H9 (cell line): ENCODE data around the gene ZSWIM6. TPM values are rescaled to one million over a fixed set of nuclear protein-coding genes. Genes with fewer than 3 reads are reported as not detected.

Source experiments
- DNase-seq: peaks from one replicate; pipeline ENCODE4 v3.0.0-alpha.2; 2017
- H2AFZ ChIP-seq: one replicate; pipeline ENCODE4 v1.6.1; 2013; ENCODE audit warnings: mild to moderate bottlenecking, low read length, control low read depth, moderate library complexity
- H2AK5ac ChIP-seq: 2 replicates; pipeline ENCODE4 v1.6.1; 2013; ENCODE audit warnings: low read length, control low read depth, mixed read lengths; ENCODE audit not compliant: insufficient read length
- H2BK120ac ChIP-seq: one replicate; pipeline ENCODE4 v1.6.1; 2013; ENCODE audit warnings: low read depth, mild to moderate bottlenecking, low read length, control low read depth, inconsistent platforms; ENCODE audit not compliant: poor library complexity, severe bottlenecking
- H2BK12ac ChIP-seq: 2 replicates; pipeline ENCODE4 v1.6.1; 2013; ENCODE audit warnings: low read length, control low read depth, mixed read lengths, low read depth; ENCODE audit not compliant: insufficient read length
- H2BK15ac ChIP-seq: 2 replicates; pipeline ENCODE4 v1.6.1; 2013; ENCODE audit warnings: low read depth, low read length, control low read depth
- H2BK20ac ChIP-seq: one replicate; pipeline ENCODE4 v1.6.1; 2013; ENCODE audit warnings: low read depth, mild to moderate bottlenecking, low read length, control low read depth, inconsistent platforms; ENCODE audit not compliant: poor library complexity, severe bottlenecking
- H2BK5ac ChIP-seq: 2 replicates; pipeline ENCODE4 v1.6.1; 2013; ENCODE audit warnings: low read length, control low read depth, mixed read lengths; ENCODE audit not compliant: insufficient read length
- H3K14ac ChIP-seq: 2 replicates; pipeline ENCODE4 v1.6.1; 2013; ENCODE audit warnings: low read length, control low read depth; ENCODE audit not compliant: insufficient read depth
- H3K18ac ChIP-seq: 2 replicates; pipeline ENCODE4 v1.6.1; 2013; ENCODE audit warnings: low read depth, mild to moderate bottlenecking, mixed read lengths, low read length, control low read depth; ENCODE audit not compliant: insufficient read length
- H3K23ac ChIP-seq: 2 replicates; pipeline ENCODE4 v1.6.1; 2013; ENCODE audit warnings: low read length, control low read depth, mixed read lengths, low read depth; ENCODE audit not compliant: insufficient read length
- H3K23me2 ChIP-seq: 2 replicates; pipeline ENCODE4 v1.6.1; 2013; ENCODE audit warnings: low read depth, mild to moderate bottlenecking, mixed read lengths, low read length, control low read depth; ENCODE audit not compliant: insufficient read length, poor library complexity, severe bottlenecking
- H3K27ac ChIP-seq: 2 replicates; pipeline ENCODE4 v1.5.1; 2013; ENCODE audit warnings: low read length, control low read depth, mixed read lengths, low read depth; ENCODE audit not compliant: insufficient read length
- H3K27me3 ChIP-seq: 2 replicates; pipeline ENCODE4 v1.6.1; 2013; ENCODE audit warnings: low read length, control low read depth, inconsistent platforms; ENCODE audit not compliant: insufficient read depth
- H3K4ac ChIP-seq: 2 replicates; pipeline ENCODE4 v1.6.1; 2013; ENCODE audit warnings: low read depth, mild to moderate bottlenecking, control low read depth, inconsistent platforms, low read length, moderate library complexity
- H3K4me1 ChIP-seq: 2 replicates; pipeline ENCODE4 v1.6.1; 2013; ENCODE audit warnings: low read length, control low read depth, inconsistent platforms; ENCODE audit not compliant: insufficient read depth
- H3K4me2 ChIP-seq: 2 replicates; pipeline ENCODE4 v1.6.1; 2013; ENCODE audit warnings: low read length, control low read depth, mixed read lengths; ENCODE audit not compliant: insufficient read length, insufficient read depth
- H3K56ac ChIP-seq: 2 replicates; pipeline ENCODE4 v1.6.1; 2013; ENCODE audit warnings: low read depth, mild to moderate bottlenecking, mixed read lengths, low read length, control low read depth; ENCODE audit not compliant: insufficient read length
- H3K79me1 ChIP-seq: 2 replicates; pipeline ENCODE4 v1.6.1; 2013; ENCODE audit warnings: low read depth, mild to moderate bottlenecking, moderate library complexity, low read length, control low read depth, inconsistent platforms; ENCODE audit not compliant: insufficient read depth, poor library complexity, severe bottlenecking
- H3K79me2 ChIP-seq: 2 replicates; pipeline ENCODE4 v1.6.1; 2013; ENCODE audit warnings: low read length, control low read depth, inconsistent platforms; ENCODE audit not compliant: insufficient read depth
- H3K9ac ChIP-seq: 2 replicates; pipeline ENCODE4 v1.6.1; 2013; ENCODE audit warnings: low read length, control low read depth, mixed read lengths; ENCODE audit not compliant: insufficient read length; ENCODE audit errors: extremely low read depth
- H3K9me3 ChIP-seq: one replicate; pipeline ENCODE4 v1.6.1; 2013; ENCODE audit warnings: low read depth, low read length, inconsistent platforms; ENCODE audit not compliant: control insufficient read depth
- H3T11ph ChIP-seq: one replicate; pipeline ENCODE4 v1.6.1; 2013; ENCODE audit warnings: mild to moderate bottlenecking, low read length, control low read depth, inconsistent platforms
- H4K20me1 ChIP-seq: one replicate; pipeline ENCODE4 v1.6.1; 2013; ENCODE audit not compliant: control insufficient read depth, insufficient read length, insufficient read depth
- H4K5ac ChIP-seq: 2 replicates; pipeline ENCODE4 v1.6.1; 2013; ENCODE audit warnings: low read depth, mild to moderate bottlenecking, mixed read lengths, low read length, control low read depth; ENCODE audit not compliant: insufficient read length
- H4K8ac ChIP-seq: replicated peaks from 2 replicates; pipeline ENCODE4 v1.6.1; 2013; ENCODE audit warnings: low read length, control low read depth, mixed read lengths, low read depth; ENCODE audit not compliant: insufficient read length
- H4K91ac ChIP-seq: 2 replicates; pipeline ENCODE4 v1.6.1; 2013; ENCODE audit warnings: low read depth, mild to moderate bottlenecking, moderate library complexity, mixed read lengths, low read length, control low read depth; ENCODE audit not compliant: insufficient read length
- H3K27ac Mint-ChIP-seq, 3 experiments: 2 replicates in 2 of 3; 3 replicates in 1 of 3; pipeline ENCODE4 v1.8.0; 2020 to 2021; ENCODE audit warnings: mixed read lengths in 3 of 3, mild to moderate bottlenecking in 1 of 3, moderate library complexity in 1 of 3
- H3K27me3 Mint-ChIP-seq: 2 replicates; pipeline ENCODE4 v1.8.0; 2021; ENCODE audit warnings: low read depth, mild to moderate bottlenecking, moderate library complexity, mixed read lengths
- H3K36me3 Mint-ChIP-seq, 3 experiments: 2 replicates in 2 of 3; 3 replicates in 1 of 3; pipeline ENCODE4 v1.8.0; 2020 to 2021; ENCODE audit warnings: low read depth in 3 of 3, mixed read lengths in 3 of 3; ENCODE audit not compliant: insufficient read depth in 1 of 3
- H3K4me1 Mint-ChIP-seq, 2 experiments: 2 replicates each; pipeline ENCODE4 v1.8.0; 2020; ENCODE audit warnings: mixed read lengths in 2 of 2
- H3K4me3 Mint-ChIP-seq, 2 experiments: 2 replicates in 1 of 2; 3 replicates in 1 of 2; pipeline ENCODE4 v1.8.0; 2020 to 2021; ENCODE audit warnings: mild to moderate bottlenecking in 2 of 2, mixed read lengths in 2 of 2, moderate library complexity in 1 of 2
- H3K9me3 Mint-ChIP-seq, 2 experiments: 2 replicates in 1 of 2; 3 replicates in 1 of 2; pipeline ENCODE4 v1.8.0; 2020; ENCODE audit warnings: mild to moderate bottlenecking in 2 of 2, mixed read lengths in 2 of 2, moderate library complexity in 1 of 2
- CTCF ChIP-seq: fragments of 200-600 bp; sonication (generic); conservative IDR thresholded peaks from 3 replicates; pipeline ENCODE4 v1.8.0; 2021; ENCODE audit warnings: antibody characterized with exemption, mild to moderate bottlenecking
- WGBS: extraction: QIAGEN DNeasy Blood & Tissue Kit; methylation state at CpG from one replicate; pipeline ENCODE4 v1.1.7; 2013; ENCODE audit warnings: missing lambda C conversion rate, low lambda C conversion rate, mixed read lengths; ENCODE audit not compliant: insufficient read length; ENCODE audit errors: extremely low coverage; 5-methylcytosine and 5-hydroxymethylcytosine counted together
- total RNA-seq: library from RNA; stranded (reverse); gene quantifications from 2 replicates; pipeline ENCODE4 v1.2.1, GENCODE V29; 2021

ZSWIM6 gene
- total RNA-seq, 1 experiment from 2014 or later, result 11.5 TPM

GRCh38 chr5:61498121-61498520 is 166.1 kb downstream of the ZSWIM6 start:
- peaks cover 4 to 11% (median 5%) of the 10 kb centered on the region in 3 experiments; a peak in 4 of 7 replicates for H3K36me3 Mint-ChIP-seq
- no peak overlapping the region for H3K9ac ChIP-seq
- H2AK5ac ChIP-seq, result no peak overlapping the region

More at GRCh38 chr5:61498121-61498520, 166.1 kb downstream of the ZSWIM6 start:
- H4K8ac ChIP-seq, result no peak overlapping the region
- H3K27me3 Mint-ChIP-seq, result no peaks in the 10 kb centered on the region
- no peaks in the 10 kb centered on the region for H4K20me1 ChIP-seq
- H4K91ac ChIP-seq, result no peak overlapping the region
- no peak overlapping the region for H3K18ac ChIP-seq
- no peaks in the 10 kb centered on the region for H3K79me2 ChIP-seq
- H2BK5ac ChIP-seq, result no peak overlapping the region
- H3K4me3 Mint-ChIP-seq, result no peak overlapping the region
- H3K23ac ChIP-seq, result no peak overlapping the region
- no peak overlapping the region for H3K4me2 ChIP-seq
- H4K5ac ChIP-seq, result no peak overlapping the region
- no peak overlapping the region for H3T11ph ChIP-seq
- no peaks in the 10 kb centered on the region for H3K23me2 ChIP-seq
- no peak overlapping the region for H3K14ac ChIP-seq
- no peak overlapping the region for H3K27ac ChIP-seq
- no peaks in the 10 kb centered on the region for H3K9me3 Mint-ChIP-seq
- H3K4me1 Mint-ChIP-seq, result peaks cover 3 to 8% of the 10 kb centered on the region in 2 experiments; a peak in 2 of 4 replicates
- TF ChIP-seq CTCF, result no peak
- H3K56ac ChIP-seq, result no peak overlapping the region
- no peak overlapping the region for H2BK12ac ChIP-seq
- H3K9me3 ChIP-seq, result no peaks in the 10 kb centered on the region
- no peaks in the 10 kb centered on the region; the same call in 1 of the 2 replicates for H3K4me1 ChIP-seq
- no peaks in the 10 kb centered on the region for H3K79me1 ChIP-seq
- no peak overlapping the region for H2BK120ac ChIP-seq
- peak overlapping the region in 1 of 3 experiments; percentile 83; a peak in 1 of 7 replicates for H3K27ac Mint-ChIP-seq
- no peak overlapping the region for H2BK15ac ChIP-seq
- no peak overlapping the region for H2AFZ ChIP-seq
- no peak overlapping the region for H2BK20ac ChIP-seq
- H3K4ac ChIP-seq, result no peak overlapping the region
- H3K27me3 ChIP-seq, result no peaks in the 10 kb centered on the region; the same call in 1 of the 2 replicates
- DNase-seq, result no peak
- no CpG with 5 or more reads among the region's 5 CpGs for WGBS
